ENCODE data around the gene TFF3.

The TFF3 gene

GRCh38 chr21:42315296-42315891, at the start of gene TFF3:
Gene TFF3 (minus strand): TSS chr21:42315409. CDS start chr21:42315374, 35 bp downstream.
- no peak for DNase-seq

DNA sequence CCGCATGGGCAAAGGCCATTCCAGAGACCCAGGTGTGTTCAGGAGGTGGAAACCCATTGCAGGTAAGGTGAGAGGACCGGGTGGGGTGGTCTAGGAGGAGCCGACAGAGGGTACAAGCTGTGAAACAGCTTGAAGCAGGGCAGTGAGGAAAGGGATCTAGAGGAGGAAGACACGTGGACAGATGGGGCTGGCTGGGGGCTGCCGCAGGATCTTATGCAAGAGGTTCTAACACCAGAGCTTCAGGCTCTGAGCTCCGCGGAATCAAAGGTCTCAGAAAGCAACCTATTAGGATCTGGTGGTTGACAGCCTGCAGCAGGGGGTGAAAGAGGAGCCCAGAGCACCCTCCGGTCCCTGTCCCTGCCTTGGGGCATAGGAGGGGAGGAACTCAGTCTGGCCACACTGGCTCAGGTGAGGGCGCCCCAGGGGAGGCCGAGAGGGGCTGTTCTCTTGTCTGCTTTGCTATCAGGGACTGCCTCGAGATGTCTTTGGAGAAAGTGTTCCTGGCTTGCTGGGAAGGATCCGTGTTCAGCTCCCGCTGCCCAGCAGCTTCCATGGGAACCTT, 49.2 kb upstream of the TFF3 start:
- DNase-seq, result no peak

DNA sequence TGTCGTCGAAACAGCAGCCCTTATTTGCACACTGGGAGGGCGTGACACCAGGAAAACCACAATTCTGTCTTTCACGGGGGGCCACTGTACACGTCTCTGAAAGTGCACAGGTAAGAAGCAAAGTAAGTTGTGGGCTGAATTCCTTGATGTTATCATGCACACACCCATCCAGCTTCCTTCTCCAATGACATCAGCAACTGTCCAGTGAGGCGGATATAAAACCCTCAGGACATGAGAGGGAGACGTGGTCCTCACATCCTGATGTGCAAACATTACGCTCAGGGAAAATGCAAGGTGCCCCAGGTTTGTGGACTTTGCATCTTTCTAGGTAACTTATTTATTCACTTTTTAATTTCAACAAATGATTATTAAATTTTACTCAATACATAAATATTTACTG, 48.1 kb upstream of the TFF3 start:
- no peak for DNase-seq

- no peak for DNase-seq
These were observed 47.5 kb upstream of the TFF3 start for GRCh38 chr21:42362700-42363099.

GRCh38 chr21:42362198-42362597, 47.0 kb upstream of the TFF3 start:
- no peak for DNase-seq

DNA sequence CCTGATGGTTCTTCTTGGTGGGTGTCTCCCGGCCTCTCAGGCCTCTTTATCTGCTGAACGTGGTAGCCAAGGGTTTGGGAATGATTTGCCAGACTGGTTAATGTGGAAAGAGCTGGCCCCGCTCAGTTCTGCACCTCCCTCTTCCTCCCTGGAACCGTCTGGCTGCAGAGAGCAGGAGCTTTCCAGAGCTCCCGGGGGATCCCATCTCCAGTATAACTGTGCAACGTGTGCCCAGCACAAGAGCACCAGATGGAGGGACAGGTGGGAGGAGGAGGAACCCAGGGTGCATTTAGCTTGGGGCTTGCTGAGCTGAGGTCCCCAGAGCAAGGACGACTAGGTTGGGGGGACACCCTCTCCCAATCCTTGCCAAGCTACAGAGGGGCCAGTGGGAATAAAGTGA, 46.1 kb upstream of the TFF3 start:
- no peak for DNase-seq

DNA sequence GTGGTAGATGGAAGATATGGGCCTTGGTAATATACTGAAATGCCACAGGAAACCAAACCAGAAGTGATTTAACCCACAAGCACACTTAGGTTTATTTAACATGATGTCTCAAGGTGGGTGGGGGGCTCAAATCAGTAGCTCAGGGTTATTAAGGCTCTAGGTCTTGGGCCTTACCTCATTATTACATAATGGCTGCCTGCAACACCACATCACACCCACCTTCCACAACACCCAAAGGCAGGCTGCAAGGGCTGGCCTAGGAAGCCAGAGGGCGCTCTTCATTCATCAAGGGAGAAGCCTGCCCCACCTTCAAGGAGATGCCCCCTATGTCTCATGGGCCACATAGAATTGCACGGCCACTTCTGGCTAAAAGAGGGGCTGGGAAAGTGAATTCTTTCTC, 45.1 kb upstream of the TFF3 start:
- DNase-seq, result peak; percentile 45

DNA sequence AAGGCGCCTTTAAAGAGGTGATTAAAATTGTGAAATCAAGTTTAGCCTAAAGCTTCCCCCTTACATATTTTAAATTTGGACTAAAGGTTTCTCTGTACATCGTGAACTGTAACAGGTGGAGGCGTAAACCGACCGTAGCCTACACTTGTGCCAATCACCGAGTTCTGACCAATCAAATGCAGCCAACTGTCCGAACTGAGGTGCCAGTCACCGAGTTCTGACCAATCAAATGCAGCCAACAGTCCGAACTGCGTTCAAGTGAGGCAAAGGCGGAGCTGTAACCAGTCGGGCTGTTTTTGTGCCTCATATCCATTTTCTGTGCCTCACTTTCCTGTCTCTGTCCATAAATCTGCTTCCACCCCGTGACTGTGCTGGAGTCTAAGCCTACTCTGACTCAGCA, 43.7 kb upstream of the TFF3 start:
- DNase-seq, result no peak

GRCh38 chr21:42358261-42358660, 43.1 kb upstream of the TFF3 start:
- no peak for DNase-seq

DNA sequence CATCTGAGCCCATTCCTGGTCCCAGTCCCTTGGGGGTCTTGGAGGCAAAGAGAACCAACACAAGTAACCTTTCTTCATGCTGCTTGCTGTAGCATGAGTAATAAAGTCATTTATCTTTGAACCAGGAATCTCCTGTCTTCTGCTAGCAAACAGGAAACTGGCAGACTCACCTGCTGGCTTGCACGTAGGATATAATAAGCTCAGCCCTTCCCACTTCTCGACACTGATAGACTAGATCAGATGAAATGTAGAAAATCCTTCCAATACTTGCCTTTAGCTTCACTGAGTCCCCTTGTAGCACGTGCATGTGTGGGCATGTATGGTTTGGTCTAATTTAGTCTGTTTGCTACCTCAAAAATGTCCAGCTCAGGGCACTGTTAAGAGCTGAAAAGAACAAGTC, 42.1 kb upstream of the TFF3 start:
- DNase-seq, result no peak

DNA sequence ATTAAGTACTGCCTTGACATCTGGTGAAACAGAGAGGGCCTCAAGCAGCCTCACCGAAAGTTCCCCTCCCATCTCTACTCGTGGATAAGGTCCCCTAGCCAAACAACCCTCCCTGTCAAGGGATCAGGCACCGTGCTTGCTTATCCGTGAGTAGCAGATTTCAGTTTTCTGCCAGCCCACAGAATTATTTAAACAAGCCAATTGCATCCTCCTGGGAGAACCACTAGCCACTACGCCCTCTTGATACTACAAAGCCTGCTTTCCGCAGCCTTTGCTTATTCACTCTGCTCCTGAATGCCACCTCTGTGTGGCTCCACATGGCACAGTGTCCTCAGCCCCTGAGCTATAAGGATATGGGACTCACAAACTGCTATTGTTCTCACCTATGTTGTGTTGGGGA, 41.4 kb upstream of the TFF3 start:
- DNase-seq, result no peak

GRCh38 chr21:42356046-42356445, 40.8 kb upstream of the TFF3 start:
- no peak for DNase-seq

DNA sequence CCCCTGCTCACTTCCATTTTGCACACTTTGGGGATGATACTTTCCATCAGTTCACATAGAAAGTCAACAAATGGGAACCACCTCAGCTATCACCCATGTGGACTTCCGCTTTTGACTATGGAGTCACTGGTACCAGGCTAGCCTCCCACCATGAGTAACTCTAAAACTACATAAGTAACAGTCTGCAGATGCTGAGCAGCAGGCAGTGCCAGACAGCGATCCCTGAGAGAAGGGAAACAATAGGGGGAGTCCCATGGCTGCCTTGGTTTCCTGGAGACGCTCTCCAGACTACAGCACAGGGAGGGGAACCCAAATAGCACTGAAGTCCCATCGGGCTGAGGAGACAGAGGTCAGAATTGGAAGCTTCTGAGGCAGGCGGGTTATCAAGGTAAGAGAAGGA, 38.4 kb upstream of the TFF3 start:
- DNase-seq, result no peak

DNA sequence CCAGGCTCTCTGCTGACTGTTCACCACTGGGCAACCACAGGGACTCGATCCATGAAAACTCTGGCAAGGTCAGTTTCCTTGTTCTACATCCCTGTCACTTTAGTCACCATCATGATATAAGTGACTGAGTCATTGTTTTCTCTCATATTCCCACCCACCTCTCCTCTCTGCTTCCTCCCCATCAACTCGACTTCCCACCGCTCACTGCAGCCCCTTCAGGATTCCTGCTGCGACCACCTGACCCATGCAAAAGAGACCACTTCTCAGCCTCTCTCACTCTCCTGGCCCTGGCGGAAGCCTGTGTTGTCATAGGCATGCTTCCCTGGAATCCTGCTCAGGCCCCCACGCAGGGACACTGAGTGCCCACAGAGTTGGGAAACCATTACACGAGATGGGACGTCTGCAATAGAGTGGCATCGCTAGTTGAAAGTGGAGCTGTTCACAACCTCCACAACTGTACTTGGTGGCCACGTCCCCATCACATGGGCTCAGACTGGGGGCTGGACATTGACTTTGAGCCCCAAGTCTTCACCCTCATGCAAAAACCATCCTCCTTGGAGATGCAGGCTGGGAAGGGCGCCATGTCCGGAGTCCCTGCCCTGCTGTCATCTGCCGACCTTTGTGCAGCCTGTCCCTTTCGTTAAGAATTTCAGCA, 37.4 kb upstream of the TFF3 start:
- DNase-seq, result no peak

- no peak for DNase-seq
These were observed 36.6 kb upstream of the TFF3 start for GRCh38 chr21:42351626-42352440.

GRCh38 chr21:42350927-42351426, 35.8 kb upstream of the TFF3 start, which contains the start of gene TFF2:
Gene TFF2 (minus strand): TSS chr21:42350994. CDS start chr21:42350957, 37 bp downstream.
- DNase-seq, result no peak

DNA sequence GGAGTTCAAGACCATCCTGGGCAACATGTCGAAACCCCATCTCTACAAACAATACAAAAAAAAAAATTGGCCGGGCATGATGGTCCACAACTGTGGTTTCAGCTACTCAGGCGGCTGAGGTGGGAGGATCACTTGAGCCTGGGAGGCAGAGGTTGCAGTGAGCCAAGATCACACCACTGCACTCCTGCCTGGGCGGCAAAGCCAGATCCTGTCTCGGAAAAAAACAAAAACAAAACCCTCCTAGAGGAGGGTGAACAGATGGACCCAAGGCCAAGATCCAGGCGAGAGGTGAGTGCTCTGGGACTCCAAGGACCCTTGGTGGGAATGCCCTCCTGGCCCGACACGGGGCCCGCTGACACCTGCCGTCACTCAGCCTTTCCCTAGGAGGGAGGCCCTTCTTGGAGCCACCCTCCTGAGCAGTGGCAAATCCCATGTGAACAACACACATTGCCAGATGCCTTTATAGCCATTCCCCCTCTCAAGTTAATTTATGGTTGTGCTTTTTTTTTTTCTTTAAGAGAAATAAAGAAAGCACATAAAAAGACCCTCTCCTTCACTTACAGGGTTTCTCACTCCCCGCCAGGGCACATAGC, 35.2 kb upstream of the TFF3 start:
- no peak for DNase-seq

GRCh38 chr21:42349420-42350317, 34.5 kb upstream of the TFF3 start:
- no peak for DNase-seq

GRCh38 chr21:42348762-42349161, 33.6 kb upstream of the TFF3 start:
- no peak for DNase-seq

DNA sequence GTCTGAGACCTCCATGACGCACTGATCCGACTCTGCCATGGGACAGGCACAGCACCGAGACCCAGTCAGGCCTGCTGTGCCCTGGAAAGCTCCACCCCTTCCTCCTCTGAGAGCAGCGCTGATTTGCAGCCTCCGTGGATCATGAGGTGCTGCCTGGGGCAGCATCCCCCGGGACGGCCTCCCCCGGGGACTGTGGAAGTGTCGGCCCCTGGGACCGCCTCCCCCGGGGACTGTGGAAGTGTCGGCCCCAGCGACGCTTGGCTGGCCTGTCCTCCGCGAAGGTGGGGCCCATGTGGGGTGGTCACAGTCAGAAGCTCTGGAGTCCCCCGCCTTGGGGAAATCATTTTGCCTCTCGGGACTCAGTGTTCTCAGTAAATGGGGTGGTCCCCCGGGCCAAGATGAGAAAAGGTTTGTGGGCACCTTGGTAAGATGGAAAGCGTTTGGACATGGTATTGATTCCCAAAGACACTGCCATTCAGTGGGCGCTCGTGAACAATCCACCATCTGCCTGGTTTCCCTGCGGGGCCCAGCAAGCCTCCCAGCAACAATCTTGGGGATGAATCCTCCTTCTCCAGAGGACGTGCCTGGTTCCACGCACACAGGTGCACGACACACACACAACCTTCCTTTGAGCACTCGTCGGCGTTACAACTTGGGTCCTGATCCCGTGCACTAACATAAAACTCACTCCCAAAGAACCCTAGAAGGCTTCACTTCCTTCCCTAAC, 32.6 kb upstream of the TFF3 start:
- DNase-seq, result peak; percentile 1

DNA sequence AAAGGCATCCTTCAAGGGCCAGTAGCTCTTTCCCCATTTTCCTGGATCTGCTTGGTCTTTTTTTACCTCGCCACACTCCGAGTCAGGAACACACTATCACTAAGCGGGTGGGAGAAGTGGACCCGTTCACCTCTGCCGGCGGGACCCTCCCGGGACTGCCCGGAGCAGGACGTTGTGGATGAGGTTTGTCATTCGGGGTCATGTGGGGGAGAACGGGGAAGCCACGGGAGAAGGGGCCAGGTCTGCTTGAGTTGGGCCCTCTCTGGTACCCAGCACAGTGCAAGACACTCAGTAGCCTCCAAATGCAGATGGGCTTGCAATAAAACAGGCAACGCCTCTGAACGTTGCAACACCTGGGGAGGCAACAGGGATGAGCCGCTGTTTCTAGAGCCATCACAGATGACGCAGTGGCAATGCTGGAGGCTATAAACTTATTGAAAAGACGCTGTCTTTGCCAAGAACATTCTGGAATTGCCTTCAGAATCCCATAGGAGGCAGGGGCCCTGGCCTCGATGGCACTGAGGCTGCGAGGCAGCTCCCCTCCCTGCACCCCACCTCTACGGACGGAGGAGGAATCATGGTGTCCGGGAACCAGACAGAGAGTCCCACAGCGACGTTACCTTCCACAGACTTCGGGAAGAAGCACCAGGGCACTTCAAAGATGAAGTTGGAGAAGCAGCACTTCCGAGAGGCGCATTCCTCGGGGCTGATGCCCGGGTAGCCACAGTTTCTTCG, 31.8 kb upstream of the TFF3 start:
- peak; percentile 0 for DNase-seq

All from activated CD4-positive, alpha-beta T cell treated with anti-CD3 and anti-CD28 coated beads for 48 hours (primary cell).